NCI-H187 treated with DMSO at 0.1 percent for 48 hours (cell line): ENCODE measurements around the gene JCAD.
"Not testable (repeated sequence)": the region's sequence is repeated elsewhere in the genome, so short reads cannot be mapped to it uniquely, and the experiment has no call there.

Experiments used
- DNase-seq: peaks from one replicate; lab custom pipeline; 2025; lab: John Stamatoyannopoulos, UW

JCAD gene

GRCh38 chr10:29987471-29987870 is 71.9 kb downstream of the JCAD start:
- DNase-seq: no peak

- no peak for DNase-seq
Measured at GRCh38 chr10:29982997-29983648, 76.3 kb downstream of the JCAD start.

GRCh38 chr10:29981510-29981909 is 77.9 kb downstream of the JCAD start:
- DNase-seq: no peak

- DNase-seq: no peak
Measured at GRCh38 chr10:29980084-29980483, 79.3 kb downstream of the JCAD start.

GRCh38 chr10:29979421-29979779 is 80.0 kb downstream of the JCAD start:
- DNase-seq: not testable (repeated sequence)

GRCh38 chr10:29977171-29977570 is 82.2 kb downstream of the JCAD start:
- no peak for DNase-seq

- no peak for DNase-seq
Measured at GRCh38 chr10:29976134-29976533, 83.3 kb downstream of the JCAD start.

- no peak for DNase-seq
Measured at GRCh38 chr10:29974773-29975172, 84.6 kb downstream of the JCAD start.

- no peak for DNase-seq
Measured at GRCh38 chr10:29973921-29974320, 85.5 kb downstream of the JCAD start.

GRCh38 chr10:29970576-29970975 is 88.8 kb downstream of the JCAD start:
- DNase-seq: no peak

- no peak for DNase-seq
Measured at GRCh38 chr10:29970012-29970396, 89.4 kb downstream of the JCAD start.

- DNase-seq: no peak
Measured at GRCh38 chr10:29969255-29970011, 90.0 kb downstream of the JCAD start.

- no peak for DNase-seq
Measured at GRCh38 chr10:29968585-29968984, 90.8 kb downstream of the JCAD start.

GRCh38 chr10:29966269-29966668 is 93.1 kb downstream of the JCAD start:
- DNase-seq: no peak
